DND-41 (cell line): Measurements from ENCODE around the gene TUBAL3.

Source experiments
- ATAC-seq: fragments of 200-7000 bp; cut with Tn5 transposase; 3 replicates; pipeline ENCODE4 v1.9.1; 2021; ENCODE audit warnings: low read depth; ENCODE audit not compliant: insufficient read depth
- DNase-seq: peaks from one replicate; pipeline ENCODE4 v3.0.0-alpha.2; 2020
- H2AFZ ChIP-seq: 2 replicates; pipeline ENCODE4 v1.6.0; 2012; ENCODE audit warnings: low read depth, low read length
- H3K27ac ChIP-seq: 2 replicates; pipeline ENCODE4 v1.5.1; 2012; ENCODE audit warnings: low read length, inconsistent platforms
- H3K27me3 ChIP-seq: fragments of 200-600 bp; sonication (generic); 2 replicates; pipeline ENCODE4 v1.6.0; 2012; ENCODE audit warnings: low read length, mild to moderate bottlenecking, inconsistent platforms; ENCODE audit not compliant: insufficient read depth, poor library complexity
- H3K36me3 ChIP-seq: 2 replicates; pipeline ENCODE4 v1.5.1; 2012; ENCODE audit warnings: low read length, inconsistent platforms; ENCODE audit not compliant: insufficient read depth
- H3K4me1 ChIP-seq: 2 replicates; pipeline ENCODE4 v1.5.1; 2012; ENCODE audit warnings: mild to moderate bottlenecking, low read length; ENCODE audit not compliant: insufficient read depth
- H3K4me2 ChIP-seq: 2 replicates; pipeline ENCODE4 v1.6.0; 2012; ENCODE audit warnings: mild to moderate bottlenecking, moderate library complexity, low read length, inconsistent platforms; ENCODE audit not compliant: insufficient read depth
- H3K4me3 ChIP-seq, 2 experiments: fragments of 200-600 bp in 1 of 2; shearing (Covaris generic) in 1 of 2; 2 replicates each; pipeline ENCODE4 v1.5.1; 2012 to 2016; ENCODE audit warnings: inconsistent platforms in 2 of 2, low read length in 2 of 2, mild to moderate bottlenecking in 2 of 2, low read depth in 1 of 2, moderate library complexity in 1 of 2
- H3K79me2 ChIP-seq: 2 replicates; pipeline ENCODE4 v1.6.0; 2012; ENCODE audit warnings: low read length, inconsistent platforms; ENCODE audit not compliant: insufficient read depth
- H3K9ac ChIP-seq: 2 replicates; pipeline ENCODE4 v1.6.0; 2012; ENCODE audit warnings: low read depth, mild to moderate bottlenecking, inconsistent platforms, low read length, moderate library complexity
- H3K9me3 ChIP-seq: 2 replicates; pipeline ENCODE4 v1.5.1; 2012; ENCODE audit warnings: low read length, moderate library complexity, mild to moderate bottlenecking, inconsistent platforms; ENCODE audit not compliant: insufficient read depth, severe bottlenecking
- H4K20me1 ChIP-seq: 2 replicates; pipeline ENCODE4 v1.6.0; 2012; ENCODE audit warnings: low read length; ENCODE audit not compliant: insufficient read depth
- EZH2 ChIP-seq: IDR thresholded peaks from 3 replicates; pipeline ENCODE4 v1.6.1; 2012; ENCODE audit warnings: borderline replicate concordance, low read depth, mild to moderate bottlenecking, moderate library complexity, low read length, inconsistent platforms; ENCODE audit not compliant: severe bottlenecking
- TF ChIP-seq, protein P1 (sequence below): IDR thresholded peaks from 2 replicates; pipeline ENCODE4 v1.5.1; 2012; ENCODE audit warnings: borderline replicate concordance, low read length, moderate library complexity, mild to moderate bottlenecking; ENCODE audit not compliant: poor library complexity, severe bottlenecking; ENCODE audit errors: extremely low read depth

The TUBAL3 gene

GRCh38 chr10:5370493-5371352 is 33.9 kb downstream of the TUBAL3 start:
- Histone ChIP-seq H3K9ac (no peak overlapping the region), H3K9me3 (peaks cover 11% of the 10 kb centered on the region), H3K36me3 (no peaks in the 10 kb centered on the region), H3K27me3 (no peaks in the 10 kb centered on the region), H3K4me3 (no peak overlapping the region), H3K4me1 (no peaks in the 10 kb centered on the region), H4K20me1 (no peaks in the 10 kb centered on the region), H3K4me2 (no peak overlapping the region), H3K79me2 (no peaks in the 10 kb centered on the region), H3K27ac (no peak overlapping the region), H2AFZ (no peak overlapping the region)
- no peak for DNase-seq
- no peak for ATAC-seq
- TF ChIP-seq, protein P1, sequence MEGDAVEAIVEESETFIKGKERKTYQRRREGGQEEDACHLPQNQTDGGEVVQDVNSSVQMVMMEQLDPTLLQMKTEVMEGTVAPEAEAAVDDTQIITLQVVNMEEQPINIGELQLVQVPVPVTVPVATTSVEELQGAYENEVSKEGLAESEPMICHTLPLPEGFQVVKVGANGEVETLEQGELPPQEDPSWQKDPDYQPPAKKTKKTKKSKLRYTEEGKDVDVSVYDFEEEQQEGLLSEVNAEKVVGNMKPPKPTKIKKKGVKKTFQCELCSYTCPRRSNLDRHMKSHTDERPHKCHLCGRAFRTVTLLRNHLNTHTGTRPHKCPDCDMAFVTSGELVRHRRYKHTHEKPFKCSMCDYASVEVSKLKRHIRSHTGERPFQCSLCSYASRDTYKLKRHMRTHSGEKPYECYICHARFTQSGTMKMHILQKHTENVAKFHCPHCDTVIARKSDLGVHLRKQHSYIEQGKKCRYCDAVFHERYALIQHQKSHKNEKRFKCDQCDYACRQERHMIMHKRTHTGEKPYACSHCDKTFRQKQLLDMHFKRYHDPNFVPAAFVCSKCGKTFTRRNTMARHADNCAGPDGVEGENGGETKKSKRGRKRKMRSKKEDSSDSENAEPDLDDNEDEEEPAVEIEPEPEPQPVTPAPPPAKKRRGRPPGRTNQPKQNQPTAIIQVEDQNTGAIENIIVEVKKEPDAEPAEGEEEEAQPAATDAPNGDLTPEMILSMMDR, result no peak
- no peak for TF ChIP-seq EZH2

- Histone ChIP-seq H3K79me2 (no peaks in the 10 kb centered on the region), H3K4me2 (no peak overlapping the region), H3K9me3 (peaks cover 11% of the 10 kb centered on the region), H4K20me1 (no peaks in the 10 kb centered on the region), H3K27me3 (no peaks in the 10 kb centered on the region), H3K9ac (no peak overlapping the region), H3K4me3 (no peak overlapping the region), H3K4me1 (no peaks in the 10 kb centered on the region), H2AFZ (no peak overlapping the region), H3K36me3 (no peaks in the 10 kb centered on the region), H3K27ac (no peak overlapping the region)
- ATAC-seq (no peak), DNase-seq (no peak)
- no peak for TF ChIP-seq EZH2
- TF ChIP-seq, protein P1, result no peak
Observed at GRCh38 chr10:5369362-5370158, 35.1 kb downstream of the TUBAL3 start.

DNA sequence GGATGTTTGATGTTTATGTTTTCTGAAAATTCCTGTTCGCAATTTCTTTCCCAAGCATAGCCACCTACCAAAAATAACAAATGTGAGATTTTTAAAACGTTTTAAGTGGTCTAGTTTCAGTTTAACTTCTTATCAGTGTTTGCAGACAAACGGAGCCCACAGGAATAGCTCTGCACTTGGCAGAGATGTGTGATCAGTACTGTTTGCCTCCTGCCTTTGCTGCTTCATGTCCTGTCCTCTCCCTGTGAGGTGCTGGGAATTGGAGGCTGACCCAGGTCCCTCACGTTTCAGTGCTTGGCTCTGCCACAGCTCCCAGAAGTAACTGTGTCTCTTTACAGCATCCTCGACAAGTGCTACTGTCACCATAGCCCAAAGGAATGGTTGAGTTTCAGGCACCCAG is 38.7 kb downstream of the TUBAL3 start:
- H3K9me3 ChIP-seq, result peaks cover 9% of the 10 kb centered on the region
- H3K4me1 ChIP-seq, result no peaks in the 10 kb centered on the region
- H4K20me1 ChIP-seq, result no peaks in the 10 kb centered on the region
- no peak for TF ChIP-seq EZH2
- TF ChIP-seq, protein P1, result no peak
- H3K36me3 ChIP-seq, result no peaks in the 10 kb centered on the region
- H3K27me3 ChIP-seq, result no peaks in the 10 kb centered on the region
- no peak overlapping the region for H3K9ac ChIP-seq
- no peak overlapping the region for H3K4me3 ChIP-seq
- H3K4me2 ChIP-seq, result no peak overlapping the region
- DNase-seq (no peak), ATAC-seq (no peak)
- H3K79me2 ChIP-seq, result no peaks in the 10 kb centered on the region
- H3K27ac ChIP-seq, result no peak overlapping the region
- no peak overlapping the region for H2AFZ ChIP-seq
